PC-9 (cell line): Measurements from ENCODE around the gene NAGPA. TPM values are rescaled to one million over a fixed set of nuclear protein-coding genes. Genes with fewer than 3 reads are reported as not detected.

ENCODE experiments used
- BruUV-seq: library from RNA; stranded (reverse); fragments of 400-500 nt; replicated peaks from 2 replicates; lab custom pipeline; 2021; lab: Mats Ljungman, UMichigan
- CTCF ChIA-PET: fragments of 300-600 bp; sonication (Branson Sonifier 250); formaldehyde crosslinking; loops from one replicate; lab custom pipeline; 2022; ENCODE audit warnings: antibody characterized with exemption; lab: Charles Lee
- POLR2A ChIA-PET: fragments of 300-600 bp; sonication (Branson Sonifier 250); formaldehyde crosslinking; loops from one replicate; lab custom pipeline; 2022; ENCODE audit warnings: antibody characterized with exemption; ENCODE audit not compliant: unreplicated experiment; lab: Charles Lee
- DNase-seq, 2 experiments: peaks; one replicate each; pipeline versions ENCODE4 v3.0.0 to v3.0.0-alpha.2; 2015 to 2022; ENCODE audit warnings: mixed read lengths in 1 of 2
- H2AFZ ChIP-seq: fragments of 200-600 bp; sonication (generic); 2 replicates; pipeline ENCODE4 v1.8.1; 2017; ENCODE audit warnings: antibody characterized with exemption
- H3F3A ChIP-seq: fragments of 200-600 bp; sonication (generic); 2 replicates; pipeline ENCODE4 v1.8.1; 2017; ENCODE audit warnings: antibody characterized with exemption, mild to moderate bottlenecking, low read depth; ENCODE audit not compliant: insufficient read depth
- H3K27ac ChIP-seq: fragments of 200-600 bp; sonication (generic); 2 replicates; pipeline ENCODE4 v1.6.1; 2016; ENCODE audit warnings: mixed run types
- H3K27me3 ChIP-seq: fragments of 200-600 bp; sonication (generic); 2 replicates; pipeline ENCODE4 v1.6.1; 2016; ENCODE audit warnings: low read depth, mixed run types; ENCODE audit not compliant: insufficient read depth
- H3K36me3 ChIP-seq: fragments of 200-600 bp; sonication (generic); 2 replicates; pipeline ENCODE4 v1.6.1; 2016; ENCODE audit warnings: low read depth, mixed run types
- H3K4me1 ChIP-seq: fragments of 200-600 bp; sonication (generic); replicated peaks from 2 replicates; pipeline ENCODE4 v1.6.1; 2016; ENCODE audit warnings: mixed run types; ENCODE audit not compliant: insufficient read depth
- H3K4me2 ChIP-seq: fragments of 200-600 bp; sonication (generic); 2 replicates; pipeline ENCODE4 v1.6.1; 2017; ENCODE audit warnings: mixed run types
- H3K4me3 ChIP-seq: fragments of 200-600 bp; sonication (generic); 2 replicates; pipeline ENCODE4 v1.6.1; 2016; ENCODE audit warnings: mixed run types
- H3K79me2 ChIP-seq: fragments of 200-600 bp; sonication (generic); 2 replicates; pipeline ENCODE4 v1.6.1; 2017; ENCODE audit warnings: low read depth, mixed run types
- H3K9me2 ChIP-seq: fragments of 200-600 bp; sonication (generic); 2 replicates; pipeline ENCODE4 v1.8.1; 2017; ENCODE audit warnings: mild to moderate bottlenecking; ENCODE audit not compliant: insufficient read depth
- H3K9me3 ChIP-seq: fragments of 200-600 bp; sonication (generic); 2 replicates; pipeline ENCODE4 v1.8.1; 2016; ENCODE audit warnings: low read depth; ENCODE audit not compliant: insufficient read depth
- H4K20me1 ChIP-seq: fragments of 200-600 bp; sonication (generic); 2 replicates; pipeline ENCODE4 v1.8.1; 2017; ENCODE audit not compliant: insufficient read depth
- CTCF ChIP-seq: fragments of 200-600 bp; sonication (generic); conservative IDR thresholded peaks from 2 replicates; pipeline ENCODE4 v1.6.1; 2017; ENCODE audit warnings: mixed run types, antibody characterized with exemption, mild to moderate bottlenecking, moderate library complexity
- EZH2 ChIP-seq: fragments of 200-600 bp; sonication (generic); IDR thresholded peaks from 2 replicates; pipeline ENCODE4 v1.8.0; 2017; ENCODE audit warnings: antibody characterized with exemption, low read depth
- intact Hi-C: fragments of 100-400 bp; cut with micrococcal nuclease; formaldehyde crosslinking; loops from one replicate; pipeline ENCODE4 v1.10.0; 2022; ENCODE audit not compliant: unreplicated experiment
- total RNA-seq: library from RNA; stranded (reverse); gene quantifications from 2 replicates; pipeline ENCODE4 v1.2.3, GENCODE V29; 2021

Gene NAGPA
- total RNA-seq, 1 experiment from 2014 or later, result 20.6 TPM

- no TSS peak for BruUV-seq
- H3K27me3 ChIP-seq, result peaks cover 76% of the 10 kb centered on the region
- POLR2A ChIA-PET, result no interaction called here
- H3K4me3 ChIP-seq, result no peak overlapping the region
- H3F3A ChIP-seq, result no peaks in the 10 kb centered on the region
- CTCF ChIA-PET, result interaction anchor here (0.5 kb wide), 1 partner anchor 11 kb away, joined by 6 read pairs; no protein-coding TSS in a partner anchor
- no peak overlapping the region for H3K27ac ChIP-seq
- H3K9me3 ChIP-seq, result no peaks in the 10 kb centered on the region
- H2AFZ ChIP-seq, result no peak overlapping the region
- no peaks in the 10 kb centered on the region for H3K79me2 ChIP-seq
- no peak for TF ChIP-seq CTCF
- no peak for TF ChIP-seq EZH2
- H4K20me1 ChIP-seq, result no peaks in the 10 kb centered on the region
- no peak for DNase-seq
- intact Hi-C loops, result no loop called here
- H3K4me2 ChIP-seq, result no peak overlapping the region
- no peaks in the 10 kb centered on the region for H3K9me2 ChIP-seq
- H3K4me1 ChIP-seq, result no peaks in the 10 kb centered on the region
- H3K36me3 ChIP-seq, result no peaks in the 10 kb centered on the region
These were observed 27.8 kb downstream of the NAGPA start for GRCh38 chr16:5005916-5006315.

- no peak overlapping the region for H3K27ac ChIP-seq
- H3K4me1 ChIP-seq, result no peaks in the 10 kb centered on the region
- H3K27me3 ChIP-seq, result peaks cover 77% of the 10 kb centered on the region
- H3K4me2 ChIP-seq, result no peak overlapping the region
- H3K36me3 ChIP-seq, result no peaks in the 10 kb centered on the region
- no peaks in the 10 kb centered on the region for H3K9me2 ChIP-seq
- H3F3A ChIP-seq, result no peaks in the 10 kb centered on the region
- no peak for DNase-seq
- no peaks in the 10 kb centered on the region for H3K79me2 ChIP-seq
- no peaks in the 10 kb centered on the region for H4K20me1 ChIP-seq
- no peak for TF ChIP-seq CTCF
- no peak for TF ChIP-seq EZH2
- no peaks in the 10 kb centered on the region for H3K9me3 ChIP-seq
- BruUV-seq, result no TSS peak
- H2AFZ ChIP-seq, result no peak overlapping the region
- intact Hi-C loops, result no loop called here
- no peak overlapping the region for H3K4me3 ChIP-seq
- ChIA-PET CTCF (no interaction called here), POLR2A (no interaction called here)
These were observed 29.4 kb downstream of the NAGPA start for GRCh38 chr16:5004311-5004710.

- no peak overlapping the region for H3K4me2 ChIP-seq
- DNase-seq, result no peak
- no peaks in the 10 kb centered on the region for H3K9me3 ChIP-seq
- H3K27me3 ChIP-seq, result peaks cover 77% of the 10 kb centered on the region
- CTCF ChIA-PET, result no interaction called here
- no peak overlapping the region for H2AFZ ChIP-seq
- H3K36me3 ChIP-seq, result no peaks in the 10 kb centered on the region
- intact Hi-C loops, result no loop called here
- no peaks in the 10 kb centered on the region for H3K4me1 ChIP-seq
- H3K27ac ChIP-seq, result no peak overlapping the region
- POLR2A ChIA-PET, result no interaction called here
- H3F3A ChIP-seq, result no peaks in the 10 kb centered on the region
- no peak overlapping the region for H3K4me3 ChIP-seq
- BruUV-seq, result no TSS peak
- H4K20me1 ChIP-seq, result no peaks in the 10 kb centered on the region
- H3K9me2 ChIP-seq, result no peaks in the 10 kb centered on the region
- H3K79me2 ChIP-seq, result no peaks in the 10 kb centered on the region
- TF ChIP-seq CTCF (no peak), EZH2 (no peak)
These were observed 29.9 kb downstream of the NAGPA start for GRCh38 chr16:5003828-5004227.
